Suprapubic skin (tissue), 4 donors: ENCODE results near the gene PTPRD. TPM values are rescaled to one million over a fixed set of nuclear protein-coding genes. Genes with fewer than 3 reads are reported as not detected.

Experiments
- DNase-seq, 2 donors: peaks; one replicate each; pipeline ENCODE4 v3.0.0-alpha.2; 2019; ENCODE audit warnings: low spot score in 2 of 2
- H3K27ac ChIP-seq: fragments of 200-600 bp; sonication (generic); one replicate; pipeline ENCODE4 v1.5.1; 2019
- H3K27me3 ChIP-seq: fragments of 200-600 bp; sonication (generic); one replicate; pipeline ENCODE4 v1.5.1; 2019
- H3K36me3 ChIP-seq: fragments of 200-600 bp; sonication (generic); one replicate; pipeline ENCODE4 v1.5.1; 2019
- H3K4me1 ChIP-seq: fragments of 200-600 bp; sonication (generic); one replicate; pipeline ENCODE4 v1.5.1; 2019
- H3K4me3 ChIP-seq: fragments of 200-600 bp; sonication (generic); one replicate; pipeline ENCODE4 v1.5.1; 2019; ENCODE audit warnings: mild to moderate bottlenecking
- H3K9me3 ChIP-seq: fragments of 200-600 bp; sonication (generic); one replicate; pipeline ENCODE4 v1.5.1; 2019
- CTCF ChIP-seq, 2 donors: fragments of 200-600 bp in 1 of 2; fragments of 450-650 bp in 1 of 2; sonication (generic) in 1 of 2; IDR thresholded peaks; one replicate each; pipeline ENCODE4 v1.5.1; 2016 to 2019; ENCODE audit warnings: antibody characterized with exemption in 2 of 2, mild to moderate bottlenecking in 1 of 2, moderate library complexity in 1 of 2
- EP300 ChIP-seq: sonication (generic); formaldehyde crosslinking; IDR thresholded peaks from one replicate; pipeline ENCODE4 v1.6.1; 2017; ENCODE audit warnings: antibody characterized with exemption
- POLR2A ChIP-seq, 2 donors: fragments of 450-650 bp; IDR thresholded peaks; one replicate each; pipeline ENCODE4 v1.6.1; 2017; ENCODE audit warnings: antibody characterized with exemption in 2 of 2, mild to moderate bottlenecking in 2 of 2, moderate library complexity in 2 of 2
- POLR2AphosphoS5 ChIP-seq, 3 donors: sonication (generic); formaldehyde crosslinking; IDR thresholded peaks; one replicate each; pipeline ENCODE4 v1.6.1; 2017; ENCODE audit warnings: antibody characterized with exemption in 3 of 3
- WGBS: methylation state at CpG from one replicate; pipeline ENCODE4 v1.1.5; 2018; 5-methylcytosine and 5-hydroxymethylcytosine counted together
- total RNA-seq, 4 donors: library from RNA; depleted of rRNA; stranded (reverse); fragments of >200 nt; gene quantifications; one replicate each; pipeline ENCODE4 v1.1.0, GENCODE V29; 2016

The PTPRD gene
- total RNA-seq, 4 donors from 2014 or later, result 0.49 to 3.3 (median 2.5) TPM

DNA sequence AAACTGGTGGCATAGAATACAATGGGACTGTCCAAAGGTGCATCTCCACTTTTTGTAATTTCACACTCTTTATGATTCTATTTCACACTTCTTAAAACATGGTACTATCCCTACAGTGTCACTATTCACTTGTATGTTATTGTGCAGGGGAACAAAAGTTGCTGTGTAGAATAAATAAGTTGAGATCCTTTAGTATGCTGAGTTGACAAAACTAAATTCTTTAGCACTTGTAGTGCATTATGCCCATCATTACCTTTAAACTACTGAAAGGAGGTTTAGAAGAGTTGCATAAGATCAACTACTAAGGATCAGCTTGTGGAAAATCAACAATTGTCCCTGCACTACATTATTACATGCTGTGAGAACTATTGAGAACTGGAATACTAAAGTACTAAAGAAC lies 1380.9 kb downstream of the PTPRD start:
- Histone ChIP-seq H3K36me3 (no peaks in the 10 kb centered on the region), H3K4me3 (no peak overlapping the region), H3K9me3 (peaks cover 4% of the 10 kb centered on the region), H3K27ac (no peak overlapping the region), H3K4me1 (no peaks in the 10 kb centered on the region), H3K27me3 (no peaks in the 10 kb centered on the region)
- no peak for DNase-seq
- TF ChIP-seq POLR2A (IDR thresholded peaks at IDR 0.05) (no peak), POLR2AphosphoS5 (IDR thresholded peaks at IDR 0.05) (no peak), EP300 (no peak), CTCF (IDR thresholded peaks at IDR 0.05) (no peak)

- 91% methylated on average over 3 of the region's 3 CpGs for WGBS
- H3K27ac ChIP-seq, result no peak overlapping the region
- TF ChIP-seq EP300 (no peak), POLR2AphosphoS5 (IDR thresholded peaks at IDR 0.05) (no peak), POLR2A (IDR thresholded peaks at IDR 0.05) (no peak), CTCF (IDR thresholded peaks at IDR 0.05) (no peak)
- H3K4me3 ChIP-seq, result no peak overlapping the region
- peaks cover 4% of the 10 kb centered on the region for H3K9me3 ChIP-seq
- H3K36me3 ChIP-seq, result no peaks in the 10 kb centered on the region
- H3K4me1 ChIP-seq, result no peaks in the 10 kb centered on the region
- H3K27me3 ChIP-seq, result no peaks in the 10 kb centered on the region
- no peak for DNase-seq
Observed at GRCh38 chr9:9229269-9229668, 1383.5 kb downstream of the PTPRD start.

DNA sequence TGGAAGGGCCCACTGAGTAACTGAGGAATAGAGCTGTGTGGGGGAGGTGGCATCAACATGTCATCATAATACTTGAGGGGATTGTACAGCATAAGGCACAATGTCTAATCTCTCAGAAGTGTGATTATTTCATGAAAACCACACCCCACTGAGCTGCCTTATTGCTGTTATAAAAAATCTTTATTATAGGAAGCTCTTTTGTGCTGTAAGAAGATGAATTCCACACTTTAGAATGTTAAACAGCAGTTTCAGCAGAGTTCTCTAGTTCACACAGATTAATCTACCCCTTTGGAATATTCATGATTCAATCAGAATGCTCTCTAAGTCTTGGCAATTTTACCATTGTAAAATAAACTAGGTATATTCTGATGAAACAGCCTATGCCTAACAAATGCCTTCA lies 1389.6 kb downstream of the PTPRD start:
- Histone ChIP-seq H3K36me3 (no peaks in the 10 kb centered on the region), H3K27me3 (no peaks in the 10 kb centered on the region), H3K27ac (no peak overlapping the region), H3K4me3 (no peak overlapping the region), H3K4me1 (no peaks in the 10 kb centered on the region), H3K9me3 (no peaks in the 10 kb centered on the region)
- no peak for DNase-seq
- no peak for TF ChIP-seq EP300
- no peak for TF ChIP-seq POLR2A (IDR thresholded peaks at IDR 0.05)
- TF ChIP-seq POLR2AphosphoS5 (IDR thresholded peaks at IDR 0.05), result no peak
- no peak for TF ChIP-seq CTCF (IDR thresholded peaks at IDR 0.05)

GRCh38 chr9:9222730-9223129 lies 1390.1 kb downstream of the PTPRD start:
- WGBS, result 92% methylated on average over 1 of the region's 1 CpG
- no peaks in the 10 kb centered on the region for H3K4me1 ChIP-seq
- H3K36me3 ChIP-seq, result no peaks in the 10 kb centered on the region
- TF ChIP-seq POLR2A (IDR thresholded peaks at IDR 0.05) (no peak), EP300 (no peak), CTCF (IDR thresholded peaks at IDR 0.05) (no peak), POLR2AphosphoS5 (IDR thresholded peaks at IDR 0.05) (no peak)
- no peaks in the 10 kb centered on the region for H3K9me3 ChIP-seq
- no peak overlapping the region for H3K27ac ChIP-seq
- no peak for DNase-seq
- H3K27me3 ChIP-seq, result no peaks in the 10 kb centered on the region
- no peak overlapping the region for H3K4me3 ChIP-seq

DNA sequence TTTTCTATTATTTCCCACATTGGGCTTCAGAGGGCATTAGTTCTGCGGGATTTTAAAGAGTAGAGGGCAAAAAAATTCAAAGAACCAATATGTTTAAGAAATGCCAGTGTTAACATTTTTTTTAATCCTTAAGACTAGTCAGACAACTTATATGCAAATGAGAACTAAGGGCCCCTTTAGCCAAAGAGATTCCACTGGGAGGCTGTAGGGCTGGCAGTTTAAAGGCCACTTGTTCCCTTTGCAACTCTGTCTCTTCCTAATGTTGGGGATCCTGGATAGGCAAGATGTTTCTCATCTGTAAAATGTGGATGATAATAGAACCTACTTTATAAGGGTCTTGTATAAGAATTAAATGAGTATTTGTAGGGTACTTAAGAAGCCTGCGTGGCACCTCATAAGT lies 1395.9 kb downstream of the PTPRD start:
- Histone ChIP-seq H3K4me3 (no peak overlapping the region), H3K9me3 (no peaks in the 10 kb centered on the region), H3K4me1 (no peaks in the 10 kb centered on the region), H3K27ac (no peak overlapping the region), H3K36me3 (no peaks in the 10 kb centered on the region), H3K27me3 (no peaks in the 10 kb centered on the region)
- 88% methylated on average over 2 of the region's 2 CpGs for WGBS
- TF ChIP-seq CTCF (IDR thresholded peaks at IDR 0.05) (no peak), EP300 (no peak), POLR2A (IDR thresholded peaks at IDR 0.05) (no peak), POLR2AphosphoS5 (IDR thresholded peaks at IDR 0.05) (no peak)
- DNase-seq, result no peak
